Cardiac fibroblast (primary cell): Measurements from ENCODE around the gene SMAD6.

Source experiments
- DNase-seq, 2 donors: peaks; one replicate each; pipeline versions ENCODE4 v3.0.0 to v3.0.0-alpha.2; 2010; ENCODE audit warnings: low read depth in 2 of 2
- H3K4me3 ChIP-seq, 2 donors: replicated peaks in 1 of 2; 1 replicate in 1 of 2; 2 replicates in 1 of 2; pipeline ENCODE4 v1.5.1; 2011; ENCODE audit warnings: low read depth in 2 of 2, low read length in 2 of 2, mild to moderate bottlenecking in 2 of 2, moderate library complexity in 1 of 2
- CTCF ChIP-seq: IDR thresholded peaks from one replicate; pipeline ENCODE4 v1.5.1; 2011; ENCODE audit warnings: low read depth, mild to moderate bottlenecking, low read length, inconsistent platforms

SMAD6 gene

GRCh38 chr15:66718220-66718988, 16.4 kb downstream of the SMAD6 start:
- TF ChIP-seq CTCF: no peak
- H3K4me3 ChIP-seq: no peak overlapping the region
- no peak for DNase-seq

- TF ChIP-seq CTCF: no peak
- DNase-seq: no peak
- no peak overlapping the region for H3K4me3 ChIP-seq
Observed at GRCh38 chr15:66719471-66719870, 17.4 kb downstream of the SMAD6 start.

DNA sequence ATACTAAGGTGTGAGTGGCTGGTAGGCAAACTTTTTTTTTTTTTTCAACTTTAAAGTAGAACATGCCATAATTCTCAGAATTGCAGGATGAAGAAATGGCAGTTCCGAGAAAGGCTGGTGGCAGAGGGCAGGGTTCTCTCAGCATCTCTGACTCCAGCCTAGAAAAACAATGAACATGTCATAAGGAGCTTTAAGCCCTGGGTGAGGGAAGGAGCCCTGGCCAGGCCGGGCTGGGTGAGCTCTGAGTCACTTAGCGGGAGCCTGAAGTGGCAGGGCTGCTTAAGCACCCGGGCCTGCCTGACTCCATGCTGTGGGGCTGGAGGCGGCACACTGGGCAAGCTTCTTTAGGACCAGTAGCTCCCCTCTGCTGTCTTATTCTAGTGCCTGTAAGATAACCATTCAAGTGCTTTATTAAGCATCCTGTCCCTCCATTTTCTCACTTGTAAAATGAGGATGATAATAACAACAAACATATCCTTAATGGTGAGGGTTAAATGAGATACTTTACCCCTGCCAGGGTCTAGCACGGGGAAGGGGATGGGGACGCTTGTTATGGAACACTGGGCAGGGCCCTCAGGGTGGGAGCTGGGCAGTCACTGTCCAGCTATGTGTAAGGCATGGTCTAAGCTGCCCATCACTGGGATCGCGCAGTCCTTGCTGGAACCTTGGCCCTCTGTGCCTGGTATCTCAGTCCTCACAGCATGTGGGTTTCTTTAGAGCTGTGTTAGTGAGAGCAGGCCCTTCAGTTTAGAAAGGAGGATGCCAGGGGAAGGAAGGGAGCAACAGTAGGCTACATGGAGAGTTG, 18.4 kb downstream of the SMAD6 start:
- H3K4me3 ChIP-seq: no peak overlapping the region
- peak; percentile 82 to 83 for DNase-seq
- no peak for TF ChIP-seq CTCF

DNA sequence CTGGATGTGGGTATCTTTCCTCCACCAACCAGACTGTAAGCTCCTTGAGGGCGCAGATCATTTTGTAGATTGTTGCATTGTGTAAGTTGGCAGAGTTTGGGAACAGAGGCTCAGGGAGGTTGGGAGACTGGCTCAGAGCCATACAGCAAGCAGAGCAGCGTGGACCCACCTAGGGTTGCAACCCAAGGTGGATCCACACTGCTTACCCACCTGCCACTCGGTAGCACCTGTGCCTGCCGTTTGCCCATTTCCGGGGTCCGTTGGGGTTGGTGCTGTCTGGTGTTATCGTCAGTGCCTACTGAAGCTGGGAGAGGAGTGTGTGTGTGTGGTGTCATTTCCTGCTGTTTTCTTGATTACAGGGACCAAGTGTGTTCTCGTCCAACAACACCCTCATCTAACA, 19.0 kb downstream of the SMAD6 start:
- TF ChIP-seq CTCF: no peak
- no peak for DNase-seq
- no peak overlapping the region for H3K4me3 ChIP-seq

DNA sequence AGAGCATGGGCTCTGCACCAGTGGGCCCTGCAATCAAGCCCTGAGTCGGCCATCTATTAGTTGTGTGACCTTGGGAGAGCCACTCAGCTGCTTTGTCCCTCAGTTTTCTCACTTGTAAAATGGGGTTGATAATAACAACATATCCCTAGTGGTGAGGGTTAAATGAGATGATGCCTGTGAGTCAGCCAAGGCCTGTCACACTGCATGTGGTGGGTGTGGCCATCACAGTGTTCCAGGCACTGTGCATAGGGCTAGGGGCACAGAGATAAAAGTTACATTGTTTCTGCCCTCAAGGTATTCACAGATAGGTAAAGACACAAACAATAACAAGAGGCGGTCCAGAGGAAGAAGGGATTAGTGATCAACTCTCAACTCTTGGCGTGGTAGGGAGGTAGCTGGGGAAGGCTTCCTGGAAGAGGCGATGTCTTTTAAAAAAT, 19.5 kb downstream of the SMAD6 start:
- no peak for TF ChIP-seq CTCF
- peak in 1 of 2 donors; percentile 42 for DNase-seq
- no peak overlapping the region for H3K4me3 ChIP-seq

DNA sequence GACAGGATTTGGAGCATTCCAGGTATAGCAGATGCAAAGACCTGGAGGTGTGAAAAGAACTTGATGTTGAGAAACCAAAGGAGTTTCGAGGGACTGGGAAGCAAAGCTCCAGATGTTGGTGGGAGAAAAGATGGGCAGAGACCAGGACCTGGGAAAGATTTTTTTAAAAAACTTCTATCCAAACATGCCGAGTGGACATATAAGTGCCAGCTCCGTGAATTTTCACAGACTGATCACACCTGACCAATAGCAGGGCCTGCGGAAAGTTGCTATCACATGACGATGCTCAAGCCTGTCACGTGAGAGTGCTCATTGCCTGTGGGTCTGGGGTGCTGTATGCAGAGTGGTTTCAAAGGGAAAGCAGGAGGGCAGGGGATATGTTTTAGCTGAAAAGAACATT, 19.9 kb downstream of the SMAD6 start:
- DNase-seq: no peak
- no peak for TF ChIP-seq CTCF
- no peak overlapping the region for H3K4me3 ChIP-seq
